ENCODE data around the gene AHSA1.

Gene AHSA1

DNA sequence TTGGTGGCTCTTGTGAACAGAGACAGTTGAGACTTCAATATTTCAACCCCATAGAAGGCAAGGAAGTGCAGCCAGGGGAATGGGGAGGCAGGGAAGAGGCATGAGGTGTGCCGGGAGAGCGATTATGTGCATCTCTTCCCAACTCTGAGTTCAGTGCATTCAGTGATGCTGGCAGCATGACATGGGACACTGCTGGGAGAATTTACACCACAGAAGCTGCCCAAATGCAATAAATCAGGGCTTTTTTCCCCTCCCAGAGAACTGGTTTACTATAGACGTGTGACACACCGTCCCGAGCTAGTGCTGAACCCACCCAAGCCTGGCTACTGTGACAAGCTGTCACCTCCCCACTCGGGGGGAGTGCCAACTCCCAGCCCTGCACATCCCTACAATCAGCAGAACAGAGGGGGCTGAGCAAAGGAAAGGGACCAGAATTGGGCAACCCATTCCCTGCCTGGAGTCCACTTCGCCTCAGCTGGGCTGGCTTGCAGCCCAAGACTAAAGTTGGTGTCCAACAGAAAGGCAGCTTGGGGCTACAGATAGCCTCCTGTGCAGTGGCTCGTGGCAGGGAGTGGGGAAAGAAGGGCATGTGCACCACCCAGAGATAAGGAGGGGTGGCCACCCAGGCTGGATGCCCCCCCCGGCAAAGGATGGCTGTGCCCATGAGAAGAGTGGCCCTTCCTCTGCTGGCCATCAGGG, 16.7 kb downstream of the AHSA1 start:
- no peak for DNase-seq

- no peak for DNase-seq
Observed at GRCh38 chr14:77475432-77476115, 17.7 kb downstream of the AHSA1 start.

DNA sequence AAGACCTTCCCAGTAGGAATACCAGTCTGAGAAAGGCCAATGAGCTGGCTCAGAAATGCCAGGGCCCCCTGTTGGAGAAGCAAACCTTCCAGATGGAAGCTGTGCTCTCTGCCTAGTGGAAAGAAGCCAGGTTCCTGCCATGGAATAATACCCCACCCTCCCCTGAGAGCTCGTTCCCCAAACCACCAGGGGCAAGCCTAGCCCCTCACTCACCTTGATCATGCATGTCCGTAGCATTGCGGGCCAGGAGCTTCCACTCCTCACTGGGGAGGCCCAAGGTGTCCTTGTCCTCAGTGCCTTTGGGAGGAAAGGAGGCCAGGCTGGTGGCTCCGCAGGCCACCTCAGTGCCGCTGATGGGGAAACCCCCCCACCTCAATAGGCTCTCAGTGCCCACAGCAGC, 20.1 kb downstream of the AHSA1 start:
- no peak for DNase-seq

DNA sequence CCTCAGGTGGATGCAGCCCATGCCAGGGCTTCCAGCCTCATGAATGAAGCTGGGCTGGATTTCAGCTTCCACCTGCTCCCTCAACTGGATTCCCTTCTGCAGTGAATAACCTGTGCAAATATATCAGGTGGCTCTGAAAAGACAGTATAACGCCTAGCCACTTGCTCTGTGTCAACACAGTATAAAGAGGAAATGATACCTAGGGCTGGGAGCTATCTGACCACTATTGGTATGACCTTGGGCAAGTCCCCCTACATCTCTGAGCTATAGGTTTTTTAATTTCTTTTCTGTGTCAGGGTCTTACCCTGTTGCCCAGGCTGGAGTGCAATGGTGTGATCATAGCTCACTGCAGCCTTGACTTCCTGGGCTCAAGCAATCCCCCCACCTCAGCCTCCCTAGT, 20.9 kb downstream of the AHSA1 start:
- DNase-seq = no peak

DNA sequence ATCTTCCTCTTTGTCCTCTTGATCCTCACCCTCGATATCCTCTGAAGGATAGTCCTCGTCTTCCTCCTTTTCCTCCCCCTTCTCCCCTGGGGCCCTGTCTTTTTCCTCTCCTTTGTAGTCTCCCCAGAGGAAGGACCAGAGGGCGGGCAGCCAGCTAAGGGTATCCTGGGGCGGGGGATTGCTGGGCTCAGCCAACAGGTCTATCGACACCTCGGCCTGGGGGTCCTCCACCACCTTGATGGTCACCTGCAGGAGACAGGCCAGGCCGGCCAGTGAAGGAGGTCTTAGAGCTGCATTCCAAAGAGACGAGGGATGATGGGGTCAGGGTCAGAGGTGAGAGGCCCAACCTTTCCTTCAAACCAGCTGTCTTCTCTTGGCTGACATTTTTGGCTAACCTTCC, 24.5 kb downstream of the AHSA1 start:
- DNase-seq = no peak

GRCh38 chr14:77485256-77485655, 27.4 kb downstream of the AHSA1 start:
- no peak for DNase-seq

GRCh38 chr14:77485901-77486678, 28.2 kb downstream of the AHSA1 start:
- no peak for DNase-seq

- DNase-seq = no peak
Observed at GRCh38 chr14:77488558-77488957, 30.7 kb downstream of the AHSA1 start.

DNA sequence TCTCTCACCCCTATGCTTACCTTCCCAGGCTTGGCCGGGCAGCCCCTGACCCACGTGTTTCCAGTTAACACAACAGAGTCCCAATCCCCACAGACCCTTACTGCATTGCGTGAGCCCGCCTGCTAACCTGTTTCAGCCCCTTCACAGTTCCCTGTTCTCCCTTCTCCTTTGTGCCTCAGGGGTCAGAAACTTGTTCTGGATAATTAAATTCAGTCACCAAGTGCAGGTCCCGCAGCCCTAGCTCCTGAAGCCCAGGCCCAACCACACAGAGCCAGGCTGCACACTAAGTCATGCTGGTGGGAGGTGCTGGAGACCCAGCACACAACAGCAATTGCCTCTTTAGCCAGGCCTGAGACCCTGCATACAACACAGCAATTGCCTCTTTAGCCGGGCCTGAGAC, 31.1 kb downstream of the AHSA1 start:
- DNase-seq = no peak

GRCh38 chr14:77490347-77490986, 32.6 kb downstream of the AHSA1 start:
- DNase-seq = no peak

DNA sequence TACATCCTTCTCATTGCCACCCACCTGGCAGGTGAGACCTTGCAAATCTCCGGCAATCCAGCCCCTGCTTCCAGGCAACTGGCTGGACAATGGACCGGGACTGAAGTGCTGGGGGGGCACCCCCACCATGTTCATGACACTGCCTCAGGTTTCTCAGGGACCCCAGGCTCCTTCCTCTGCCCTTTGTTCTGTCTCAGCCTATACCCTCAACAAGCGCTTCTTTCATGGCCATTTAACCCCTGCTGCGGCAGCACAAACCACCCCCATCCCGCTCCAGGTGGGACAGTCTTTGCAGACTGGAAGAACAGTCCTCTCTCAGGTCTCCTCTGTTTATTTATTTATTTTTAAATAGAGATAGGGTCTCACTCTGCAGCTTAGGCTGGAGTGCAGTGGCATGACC, 33.2 kb downstream of the AHSA1 start:
- DNase-seq = no peak

DNA sequence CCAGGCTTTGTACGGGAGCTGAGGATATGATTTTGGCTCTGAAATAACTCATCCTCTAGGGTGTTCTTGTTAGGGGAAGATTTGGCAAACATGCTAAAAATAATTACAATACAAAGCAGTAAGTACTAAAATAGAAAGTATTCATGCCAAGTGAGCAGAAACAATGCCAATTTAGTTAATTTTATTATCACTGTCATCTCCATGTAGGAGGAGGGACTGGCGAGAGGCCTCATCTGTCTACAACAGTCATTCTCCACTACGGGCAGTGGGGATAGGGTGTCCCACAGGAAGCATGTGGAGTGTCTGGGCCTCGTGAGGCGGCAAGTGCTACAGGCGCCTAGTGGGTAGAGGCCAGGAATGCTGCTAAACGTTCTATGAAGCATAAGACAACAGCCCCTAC, 37.4 kb downstream of the AHSA1 start:
- no peak for DNase-seq

GRCh38 chr14:77498120-77498979, 40.5 kb downstream of the AHSA1 start, which contains the start of gene ISM2:
ISM2 (minus strand) TSS chr14:77498816; CDS start chr14:77498793, 23 bp downstream.
- DNase-seq = peak; percentile 42

GRCh38 chr14:77498984-77499527, 41.2 kb downstream of the AHSA1 start:
- DNase-seq = no peak

DNA sequence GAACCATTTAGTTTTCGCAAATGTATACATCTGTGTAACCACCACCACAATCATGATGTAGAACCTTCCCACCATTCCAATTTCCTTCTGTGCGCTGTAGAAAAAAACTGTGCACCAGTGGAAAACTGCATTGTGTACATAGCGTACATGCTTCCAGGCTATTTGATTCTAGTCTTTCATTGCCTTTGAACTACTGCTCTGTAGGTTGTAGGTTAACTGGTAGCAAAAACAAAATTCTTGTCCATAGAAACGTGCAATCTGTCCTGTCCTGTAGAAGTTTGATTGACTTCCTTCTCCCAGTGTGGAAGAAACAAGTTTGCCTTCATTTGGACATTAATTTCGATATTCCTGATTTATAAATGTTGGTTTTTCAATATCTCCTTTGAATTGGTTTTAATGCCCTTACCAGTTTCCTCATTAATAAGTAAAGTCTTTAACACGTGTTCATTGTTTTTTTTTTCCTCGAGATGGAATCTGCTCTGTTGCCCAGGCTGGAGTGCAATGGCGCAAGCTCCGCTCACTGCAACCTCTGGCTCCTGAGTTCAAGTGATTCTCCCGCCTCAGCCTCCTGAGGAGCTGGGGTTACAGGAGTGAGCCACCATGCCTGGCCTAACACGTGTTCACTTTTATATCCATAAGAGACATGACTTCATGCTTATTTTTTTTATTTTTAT, 44.4 kb downstream of the AHSA1 start:
- no peak for DNase-seq

DNA sequence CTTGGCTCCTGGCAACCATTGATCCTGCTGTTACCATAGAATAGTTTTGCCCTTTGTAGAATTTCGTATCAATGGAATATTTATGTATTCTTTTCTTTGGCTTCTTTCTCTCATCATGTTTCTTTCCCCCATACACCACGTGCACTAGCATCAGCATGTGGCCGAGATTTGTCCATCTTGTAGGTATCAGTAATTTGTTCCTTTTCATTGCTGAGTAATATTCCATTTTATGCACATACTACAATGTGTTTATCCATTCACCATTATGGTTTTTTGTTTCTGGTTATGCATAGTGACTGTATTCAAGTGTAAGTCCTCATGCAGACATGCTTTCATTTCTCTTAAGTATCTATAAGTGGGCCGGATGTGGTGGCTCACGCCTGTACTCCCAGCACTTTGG, 45.2 kb downstream of the AHSA1 start:
- DNase-seq = no peak

GRCh38 chr14:77505031-77505430, 47.1 kb downstream of the AHSA1 start:
- DNase-seq = no peak

- DNase-seq = no peak
Observed at GRCh38 chr14:77507762-77508161, 49.9 kb downstream of the AHSA1 start.

- DNase-seq = no peak
Observed at GRCh38 chr14:77508249-77508648, 50.4 kb downstream of the AHSA1 start.

DNA sequence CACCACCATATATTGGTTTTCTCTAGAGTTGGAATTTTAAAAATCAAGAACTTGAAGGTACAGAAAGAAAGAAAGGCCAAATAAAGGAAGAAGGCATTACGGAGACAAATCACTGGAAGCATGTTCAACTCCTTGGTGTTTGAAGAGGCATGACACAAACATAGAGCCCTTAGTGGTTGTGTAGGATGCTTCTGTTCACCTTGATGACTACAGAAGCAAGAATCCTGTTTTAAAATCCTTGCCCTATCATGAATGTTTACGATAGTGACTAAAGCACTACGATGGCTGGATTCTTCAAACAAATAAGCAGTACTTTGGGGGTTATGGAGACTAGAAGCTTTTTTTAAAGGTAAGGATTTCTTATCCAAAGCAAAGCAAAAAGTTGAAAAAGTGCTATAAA, 51.0 kb downstream of the AHSA1 start:
- no peak for DNase-seq

- no peak for DNase-seq
Observed at GRCh38 chr14:77509366-77509765, 51.5 kb downstream of the AHSA1 start.
